HUES6 (cell line): ENCODE measurements around the gene CALY.
A peak's percentile ranks its signal among the peaks of the same experiment; 100 is the strongest.

Source experiments
- H3K27ac ChIP-seq: 2 replicates; pipeline ENCODE4 v1.7.0; 2013; ENCODE audit warnings: low read depth, mild to moderate bottlenecking, low read length, inconsistent platforms
- H3K27me3 ChIP-seq: 2 replicates; pipeline ENCODE4 v1.6.1; 2013; ENCODE audit warnings: low read length; ENCODE audit not compliant: control insufficient read depth, insufficient read depth
- H3K36me3 ChIP-seq: 2 replicates; pipeline ENCODE4 v1.6.1; 2013; ENCODE audit warnings: low read length; ENCODE audit not compliant: control insufficient read depth, insufficient read depth
- H3K4me1 ChIP-seq: 2 replicates; pipeline ENCODE4 v1.6.1; 2013; ENCODE audit warnings: low read length; ENCODE audit not compliant: control insufficient read depth, insufficient read depth
- H3K4me3 ChIP-seq: 2 replicates; pipeline ENCODE4 v1.5.1; 2013; ENCODE audit warnings: low read depth, low read length
- H3K9ac ChIP-seq: one replicate; pipeline ENCODE4 v1.6.1; 2013; ENCODE audit warnings: mild to moderate bottlenecking, low read length
- H3K9me3 ChIP-seq: 2 replicates; pipeline ENCODE4 v1.6.1; 2013; ENCODE audit warnings: low read depth, low read length; ENCODE audit not compliant: control insufficient read depth, insufficient read depth

CALY gene

GRCh38 chr10:133365461-133366129 lies 28.9 kb upstream of the CALY start:
- Histone ChIP-seq H3K9me3 (no peaks in the 10 kb centered on the region), H3K27me3 (peaks cover 2% of the 10 kb centered on the region; the same call in 1 of the 2 replicates), H3K4me1 (no peaks in the 10 kb centered on the region), H3K9ac (no peak overlapping the region), H3K4me3 (no peak overlapping the region), H3K36me3 (peaks cover 75% of the 10 kb centered on the region), H3K27ac (no peak overlapping the region)

- peaks cover 10% of the 10 kb centered on the region; the same call in 1 of the 2 replicates for H3K27me3 ChIP-seq
- H3K36me3 ChIP-seq = peaks cover 68% of the 10 kb centered on the region
- H3K9me3 ChIP-seq = no peaks in the 10 kb centered on the region
- H3K9ac ChIP-seq = no peak overlapping the region
- no peak overlapping the region for H3K4me3 ChIP-seq
- no peak overlapping the region for H3K27ac ChIP-seq
- no peaks in the 10 kb centered on the region for H3K4me1 ChIP-seq
These were observed 28.1 kb upstream of the CALY start for GRCh38 chr10:133364645-133365431.

DNA sequence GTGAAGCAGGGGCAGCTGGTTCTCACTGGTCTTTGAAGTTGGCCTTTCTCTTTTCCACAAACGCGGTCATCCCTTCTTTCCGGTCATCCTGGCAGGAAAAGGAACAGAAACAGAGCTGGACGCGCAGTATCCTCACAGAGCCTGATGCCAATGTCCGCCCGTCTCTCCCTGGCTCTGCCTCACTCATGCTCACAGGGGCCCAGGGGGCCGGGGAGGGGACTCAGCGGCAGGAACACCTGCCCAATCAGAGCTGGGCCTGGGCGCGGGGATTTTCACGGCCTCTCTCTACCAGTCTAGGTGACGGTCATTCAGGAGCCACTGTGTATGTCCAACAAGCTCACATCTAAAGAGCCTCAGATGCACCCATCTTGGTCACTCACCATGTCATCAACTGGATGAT lies 26.1 kb upstream of the CALY start:
- peaks cover 49% of the 10 kb centered on the region for H3K36me3 ChIP-seq
- H3K4me3 ChIP-seq = no peak overlapping the region
- no peaks in the 10 kb centered on the region for H3K9me3 ChIP-seq
- H3K9ac ChIP-seq = no peak overlapping the region
- H3K27me3 ChIP-seq = peaks cover 15% of the 10 kb centered on the region
- H3K27ac ChIP-seq = no peak overlapping the region
- H3K4me1 ChIP-seq = no peaks in the 10 kb centered on the region

- no peak overlapping the region for H3K9ac ChIP-seq
- no peak overlapping the region for H3K27ac ChIP-seq
- H3K9me3 ChIP-seq = no peaks in the 10 kb centered on the region
- peaks cover 47% of the 10 kb centered on the region for H3K36me3 ChIP-seq
- peaks cover 15% of the 10 kb centered on the region for H3K27me3 ChIP-seq
- no peaks in the 10 kb centered on the region for H3K4me1 ChIP-seq
- no peak overlapping the region for H3K4me3 ChIP-seq
These were observed 25.2 kb upstream of the CALY start for GRCh38 chr10:133361773-133362441.

- H3K27ac ChIP-seq = no peak overlapping the region
- no peak overlapping the region for H3K4me3 ChIP-seq
- no peaks in the 10 kb centered on the region for H3K9me3 ChIP-seq
- H3K4me1 ChIP-seq = peaks cover 4% of the 10 kb centered on the region
- peaks cover 15% of the 10 kb centered on the region for H3K27me3 ChIP-seq
- H3K36me3 ChIP-seq = peaks cover 43% of the 10 kb centered on the region
- no peak overlapping the region for H3K9ac ChIP-seq
These were observed 24.5 kb upstream of the CALY start for GRCh38 chr10:133361227-133361626.

DNA sequence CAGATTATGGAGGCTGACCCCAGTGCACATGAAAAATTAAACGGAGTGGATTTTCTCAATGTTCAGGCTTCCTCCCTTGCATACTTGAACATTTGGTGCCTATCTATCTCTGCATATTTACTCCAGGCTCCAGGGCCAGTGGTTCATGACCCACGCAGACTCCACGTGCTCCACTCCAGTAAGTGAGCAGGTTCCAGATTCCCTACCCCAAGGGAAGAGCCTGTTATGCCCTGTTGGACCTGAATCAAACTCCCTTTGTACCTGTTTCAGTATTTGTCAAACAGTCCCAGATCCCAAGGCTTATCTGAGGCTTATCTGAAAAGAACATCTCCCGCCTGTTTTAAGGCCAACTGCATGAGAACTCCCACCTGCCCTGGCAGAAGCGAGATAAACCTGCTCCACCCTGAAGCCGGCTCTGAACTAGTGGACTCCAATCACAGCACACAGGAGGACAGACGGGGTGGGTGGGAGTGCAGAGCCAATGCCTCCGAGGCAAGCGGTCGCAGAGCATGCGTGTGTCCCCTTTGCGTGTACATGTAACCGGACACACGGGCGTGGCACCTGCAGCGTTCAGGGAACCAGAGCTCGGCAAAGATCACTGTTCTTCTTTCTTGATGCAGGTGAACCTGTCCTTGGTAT lies 23.4 kb upstream of the CALY start:
- H3K9ac ChIP-seq = no peak overlapping the region
- no peak overlapping the region for H3K4me3 ChIP-seq

DNA sequence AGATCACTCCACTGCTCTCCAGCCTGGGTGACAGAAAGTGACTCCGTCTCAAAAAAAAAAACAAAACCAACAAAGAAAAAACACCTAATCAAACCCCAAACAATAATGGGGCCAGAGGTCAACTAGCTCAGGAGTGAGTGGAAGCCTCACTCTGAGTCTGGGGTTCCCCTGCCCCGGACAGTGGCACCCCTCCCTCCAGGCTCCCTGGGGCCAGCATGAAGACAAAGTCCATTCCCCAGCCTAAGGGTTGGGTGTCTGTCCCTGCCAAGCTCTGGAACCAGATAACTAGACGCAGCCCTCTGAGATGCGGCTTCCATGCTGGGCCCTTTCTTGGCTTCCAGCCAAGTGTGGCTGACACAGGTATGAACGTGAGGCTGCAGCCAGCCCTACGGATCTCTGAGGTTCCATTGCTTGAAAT lies 22.9 kb upstream of the CALY start:
- H3K27ac ChIP-seq = no peak overlapping the region
- H3K4me3 ChIP-seq = no peak overlapping the region
- H3K4me1 ChIP-seq = peaks cover 4% of the 10 kb centered on the region
- peaks cover 15% of the 10 kb centered on the region for H3K27me3 ChIP-seq
- H3K9ac ChIP-seq = no peak overlapping the region
- peaks cover 35% of the 10 kb centered on the region for H3K36me3 ChIP-seq
- no peaks in the 10 kb centered on the region for H3K9me3 ChIP-seq

More for the DNA sequence above, 23.4 kb upstream of the CALY start:
- H3K27ac ChIP-seq = no peak overlapping the region
- H3K36me3 ChIP-seq = peaks cover 39% of the 10 kb centered on the region
- H3K9me3 ChIP-seq = no peaks in the 10 kb centered on the region
- peaks cover 4% of the 10 kb centered on the region for H3K4me1 ChIP-seq
- H3K27me3 ChIP-seq = peaks cover 15% of the 10 kb centered on the region

DNA sequence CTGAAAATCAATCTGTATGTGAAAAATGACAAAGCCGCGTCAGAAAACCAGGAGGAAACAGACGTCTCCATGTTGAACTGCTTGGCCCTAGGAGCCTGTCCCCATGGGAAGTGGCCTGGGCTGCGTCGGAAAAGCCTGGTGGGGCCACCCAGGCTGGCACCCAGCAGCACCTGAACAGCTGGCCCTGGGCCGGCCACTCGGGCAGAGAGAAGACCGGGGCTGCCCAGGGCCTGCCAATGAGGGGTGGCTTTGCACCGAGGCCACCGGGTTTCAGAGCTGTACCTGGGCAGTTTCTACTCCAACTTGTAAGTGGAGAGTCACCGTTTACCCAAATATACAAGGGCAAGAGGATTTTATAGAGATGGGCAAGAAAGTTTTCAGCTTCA lies 22.2 kb upstream of the CALY start:
- Histone ChIP-seq H3K27me3 (peaks cover 15% of the 10 kb centered on the region), H3K27ac (no peak overlapping the region), H3K4me1 (peaks cover 4% of the 10 kb centered on the region), H3K9ac (no peak overlapping the region), H3K9me3 (no peaks in the 10 kb centered on the region), H3K4me3 (no peak overlapping the region), H3K36me3 (peaks cover 30% of the 10 kb centered on the region)

- H3K4me3 ChIP-seq = peak overlapping the region; percentile 20; the same call in 1 of the 2 replicates
- no peak overlapping the region for H3K27ac ChIP-seq
- peaks cover 27% of the 10 kb centered on the region for H3K36me3 ChIP-seq
- peaks cover 15% of the 10 kb centered on the region for H3K27me3 ChIP-seq
- no peak overlapping the region for H3K9ac ChIP-seq
- peaks cover 4% of the 10 kb centered on the region for H3K4me1 ChIP-seq
- no peaks in the 10 kb centered on the region for H3K9me3 ChIP-seq
These were observed 21.6 kb upstream of the CALY start for GRCh38 chr10:133358162-133358924.
